Common myeloid progenitor, CD34-positive (primary cell): Measurements from ENCODE around the gene DLG4.
"Not testable (repeated sequence)": the region's sequence is repeated elsewhere in the genome, so short reads cannot be mapped to it uniquely, and the experiment has no call there.

Source experiments
- CTCF ChIA-PET: fragments of 350-600 bp; sonication (Branson Sonifier 250); formaldehyde crosslinking; loops from one replicate; lab custom pipeline; 2021; ENCODE audit warnings: antibody characterized with exemption; lab: Charles Lee
- POLR2A ChIA-PET: fragments of 350-600 bp; sonication (Branson Sonifier 250); formaldehyde crosslinking; loops from one replicate; lab custom pipeline; 2021; ENCODE audit warnings: antibody characterized with exemption; lab: Charles Lee
- DNase-seq, 3 donors: peaks; one replicate each; pipeline versions ENCODE4 v3.0.0 to v3.0.0-alpha.2; 2013
- H3K27ac ChIP-seq, 2 experiments: 1 replicate in 1 of 2; 2 replicates in 1 of 2; pipeline ENCODE4 v1.7.0; 2013; ENCODE audit warnings: inconsistent platforms in 2 of 2, low read length in 2 of 2, mild to moderate bottlenecking in 2 of 2, low read depth in 1 of 2, moderate library complexity in 1 of 2; ENCODE audit not compliant: severe bottlenecking in 2 of 2, insufficient read depth in 1 of 2, poor library complexity in 1 of 2
- H3K27me3 ChIP-seq, 5 experiments: replicated peaks in 2 of 5; 1 replicate in 3 of 5; 2 replicates in 2 of 5; pipeline versions ENCODE4 v1.6.1 to v1.7.0; 2013; ENCODE audit warnings: low read length in 4 of 5, mild to moderate bottlenecking in 2 of 5, moderate library complexity in 2 of 5, inconsistent platforms in 1 of 5; ENCODE audit not compliant: insufficient read depth in 5 of 5, control insufficient read depth in 4 of 5
- H3K36me3 ChIP-seq, 4 experiments: 1 replicate in 2 of 4; 2 replicates in 2 of 4; pipeline versions ENCODE4 v1.6.1 to v1.7.0; 2013; ENCODE audit warnings: low read length in 3 of 4, control low read depth in 1 of 4, mild to moderate bottlenecking in 1 of 4; ENCODE audit not compliant: control insufficient read depth in 4 of 4, insufficient read depth in 4 of 4
- H3K4me1 ChIP-seq, 4 experiments: 1 replicate in 3 of 4; 2 replicates in 1 of 4; pipeline versions ENCODE4 v1.6.1 to v1.7.1; 2013; ENCODE audit warnings: low read length in 3 of 4, mild to moderate bottlenecking in 3 of 4, control low read depth in 1 of 4, inconsistent platforms in 1 of 4, moderate library complexity in 1 of 4; ENCODE audit not compliant: control insufficient read depth in 4 of 4, insufficient read depth in 4 of 4; ENCODE audit errors: control extremely low read depth in 1 of 4
- H3K4me3 ChIP-seq, 7 experiments: 1 replicate in 4 of 7; 2 replicates in 3 of 7; pipeline versions ENCODE4 v1.5.1 to v1.7.0; 2013; ENCODE audit warnings: mild to moderate bottlenecking in 7 of 7, low read length in 6 of 7, moderate library complexity in 6 of 7, inconsistent platforms in 2 of 7, low read depth in 2 of 7, control low read depth in 1 of 7; ENCODE audit not compliant: insufficient read depth in 4 of 7, control insufficient read depth in 1 of 7; ENCODE audit errors: extremely low read depth in 1 of 7
- H3K9me3 ChIP-seq, 5 experiments: 1 replicate in 4 of 5; 2 replicates in 1 of 5; pipeline versions ENCODE4 v1.6.1 to v1.7.1; 2013; ENCODE audit warnings: low read length in 4 of 5, mild to moderate bottlenecking in 2 of 5, inconsistent platforms in 1 of 5, low read depth in 1 of 5, moderate library complexity in 1 of 5; ENCODE audit not compliant: control insufficient read depth in 4 of 5, insufficient read depth in 2 of 5; ENCODE audit errors: control extremely low read depth in 1 of 5
- WGBS: methylation state at CpG from one replicate; pipeline ENCODE4 v1.1.5; 2013; ENCODE audit not compliant: insufficient coverage; 5-methylcytosine and 5-hydroxymethylcytosine counted together

DLG4 gene

DNA sequence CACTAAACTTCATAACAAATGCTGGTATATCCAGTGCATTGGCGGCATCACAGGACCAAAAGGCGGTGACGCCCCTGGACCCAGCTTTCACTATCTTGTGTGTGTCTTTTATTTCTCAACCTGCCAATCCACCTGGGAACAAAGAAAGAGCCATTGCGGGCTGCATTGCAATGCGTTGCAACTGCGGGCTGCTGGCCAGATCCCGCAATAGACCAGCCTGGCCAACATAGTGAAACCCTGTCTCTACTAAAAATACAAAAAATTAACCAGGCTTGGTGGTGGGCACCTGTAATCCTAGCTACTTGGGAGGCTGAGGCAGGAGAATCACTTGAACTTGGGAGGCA is 50.1 kb downstream of the DLG4 start:
- H3K36me3 ChIP-seq, POLR2A ChIA-PET, H3K4me3 ChIP-seq, H3K27ac ChIP-seq, H3K9me3 ChIP-seq, DNase-seq, H3K27me3 ChIP-seq: not testable (repeated sequence)
- H3K4me1 ChIP-seq = peaks cover 0 to 15% (median 13%) of the 10 kb centered on the region in 4 experiments
- CTCF ChIA-PET = interaction anchor here (0.7 to 1.6 kb wide), 5 partner anchors 10 to 256 kb away, joined by 3 to 6 read pairs (median 3); no protein-coding TSS in a partner anchor
- WGBS = 100% methylated on average over 3 of the region's 7 CpGs

GRCh38 chr17:7168841-7169564 is 50.6 kb downstream of the DLG4 start:
- H3K4me1 ChIP-seq, DNase-seq, H3K27me3 ChIP-seq, H3K27ac ChIP-seq, H3K36me3 ChIP-seq, H3K4me3 ChIP-seq, POLR2A ChIA-PET, H3K9me3 ChIP-seq: not testable (repeated sequence)
- CTCF ChIA-PET = interaction anchor here (0.9 to 1.6 kb wide), 4 partner anchors 11 to 255 kb away, joined by 3 to 6 read pairs (median 3); no protein-coding TSS in a partner anchor
- WGBS = 92% methylated on average over 2 of the region's 10 CpGs

- no peak overlapping the region for H3K4me3 ChIP-seq
- H3K36me3 ChIP-seq = no peaks in the 10 kb centered on the region
- CTCF ChIA-PET = interaction anchor here (0.9 to 1.1 kb wide), 2 partner anchors 26 to 45 kb away, joined by 3 to 4 read pairs; no protein-coding TSS in a partner anchor
- H3K27me3 ChIP-seq = no peaks in the 10 kb centered on the region
- WGBS = 80% methylated on average over 2 of the region's 4 CpGs
- peaks cover 0 to 8% (median 3%) of the 10 kb centered on the region in 4 experiments for H3K4me1 ChIP-seq
- POLR2A ChIA-PET = no interaction called here
- peaks cover 0 to 5% (median 3%) of the 10 kb centered on the region in 5 experiments for H3K9me3 ChIP-seq
- DNase-seq = no peak
- H3K27ac ChIP-seq = no peak overlapping the region
These were observed 51.8 kb downstream of the DLG4 start for GRCh38 chr17:7167832-7168231.

GRCh38 chr17:7166873-7167272 is 52.8 kb downstream of the DLG4 start:
- ChIA-PET CTCF (no interaction called here), POLR2A (no interaction called here)
- no peak overlapping the region for H3K4me3 ChIP-seq
- WGBS = 100% methylated on average over 7 of the region's 7 CpGs
- H3K4me1 ChIP-seq = peaks cover 0 to 7% (median 3%) of the 10 kb centered on the region in 4 experiments
- no peaks in the 10 kb centered on the region for H3K36me3 ChIP-seq
- peaks cover 0 to 5% (median 3%) of the 10 kb centered on the region in 5 experiments for H3K9me3 ChIP-seq
- no peaks in the 10 kb centered on the region for H3K27me3 ChIP-seq
- no peak overlapping the region for H3K27ac ChIP-seq
- DNase-seq = no peak

DNA sequence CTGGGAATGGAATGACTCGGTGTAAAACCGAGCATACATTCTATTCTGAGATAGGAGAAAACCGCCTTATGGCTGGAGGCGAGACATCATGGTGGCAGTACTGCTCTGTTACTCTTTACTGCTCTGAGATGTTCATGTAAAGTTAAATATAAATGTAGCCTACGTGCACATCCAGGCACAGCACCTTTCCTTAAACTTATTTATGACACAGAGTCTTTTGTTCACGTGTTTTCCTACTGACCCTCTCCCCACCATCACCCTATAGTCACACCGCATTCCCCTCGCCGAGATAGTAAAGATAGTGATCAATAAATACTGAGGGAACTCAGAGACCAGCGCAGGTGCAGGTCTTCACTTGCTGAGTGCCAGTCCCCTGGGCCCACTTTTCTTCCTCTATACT is 60.1 kb downstream of the DLG4 start:
- H3K27me3 ChIP-seq, H3K9me3 ChIP-seq, H3K4me1 ChIP-seq, POLR2A ChIA-PET, DNase-seq, H3K4me3 ChIP-seq, CTCF ChIA-PET, H3K36me3 ChIP-seq, H3K27ac ChIP-seq: not testable (repeated sequence)
- 33% methylated on average over 2 of the region's 10 CpGs for WGBS

DNA sequence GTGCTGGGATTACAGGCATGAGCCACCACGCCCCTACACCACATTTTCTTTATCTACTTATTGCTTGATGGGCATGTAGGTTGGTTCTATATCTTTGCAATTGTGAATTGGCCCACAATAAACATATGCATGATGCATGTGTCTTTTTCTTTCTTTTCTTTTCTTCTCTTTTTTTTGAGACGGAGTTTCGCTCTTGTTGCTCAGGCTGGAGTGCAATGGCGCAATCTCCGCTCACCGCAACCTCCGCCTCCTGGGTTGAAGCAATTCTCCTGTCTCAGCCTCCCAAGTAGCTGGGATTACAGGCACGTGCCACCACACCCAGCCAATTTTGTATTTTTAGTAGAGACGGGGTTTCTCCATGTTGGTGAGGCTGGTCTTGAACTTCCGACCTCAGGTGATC is 61.2 kb downstream of the DLG4 start:
- DNase-seq, H3K36me3 ChIP-seq, H3K4me1 ChIP-seq, H3K27me3 ChIP-seq, H3K9me3 ChIP-seq, POLR2A ChIA-PET, H3K27ac ChIP-seq, H3K4me3 ChIP-seq: not testable (repeated sequence)
- 97% methylated on average over 9 of the region's 10 CpGs for WGBS
- CTCF ChIA-PET = interaction anchor here (1.0 to 1.6 kb wide), 2 partner anchors 112 to 246 kb away, joined by 3 to 6 read pairs; no protein-coding TSS in a partner anchor

DNA sequence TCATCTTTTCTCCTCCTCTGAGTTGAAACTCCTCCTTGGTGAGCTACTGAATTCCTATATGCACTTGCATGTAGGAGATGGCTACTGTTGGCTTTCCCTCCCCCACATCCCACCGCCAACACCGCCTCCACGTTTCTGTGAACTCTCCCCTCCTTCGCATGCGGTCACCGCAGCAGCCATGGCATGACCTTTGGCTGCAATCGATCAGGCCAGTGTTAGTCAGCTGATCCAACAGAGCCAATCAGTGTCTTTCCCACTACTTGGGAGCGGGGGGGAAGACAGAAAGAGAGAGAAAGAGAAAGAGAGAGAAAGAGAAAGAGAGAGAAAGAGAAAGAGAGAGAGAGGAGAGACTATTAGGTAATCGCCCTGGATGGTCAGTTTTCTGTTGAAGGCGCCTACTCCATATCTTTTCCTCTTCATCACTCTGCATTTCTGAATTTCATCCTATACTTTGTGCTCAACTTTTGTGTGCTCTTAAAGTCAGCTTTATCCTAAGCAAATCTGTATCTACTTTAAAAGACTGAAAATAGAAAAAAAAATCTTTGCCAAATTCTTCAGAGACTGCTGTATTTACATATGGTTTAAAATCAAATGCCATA is 63.2 kb downstream of the DLG4 start:
- POLR2A ChIA-PET = interaction anchor here (0.6 kb wide), 1 partner anchor 75 kb away, joined by 6 read pairs; no protein-coding TSS in a partner anchor
- H3K27ac ChIP-seq = no peak overlapping the region

More for the DNA sequence above, 63.2 kb downstream of the DLG4 start:
- no peaks in the 10 kb centered on the region for H3K36me3 ChIP-seq
- CTCF ChIA-PET = no interaction called here
- H3K4me1 ChIP-seq = no peaks in the 10 kb centered on the region
- peaks cover 0 to 2% (median 0%) of the 10 kb centered on the region in 5 experiments for H3K27me3 ChIP-seq
- 73% methylated on average over 3 of the region's 10 CpGs for WGBS
- no peaks in the 10 kb centered on the region for H3K9me3 ChIP-seq
- no peak overlapping the region for H3K4me3 ChIP-seq
- no peak for DNase-seq
